Measurements from ENCODE around the gene ZIC4.

The ZIC4 gene

GRCh38 chr3:147406028-147406931 lies at the start of gene ZIC4:
Gene ZIC4, minus strand, starts transcription at chr3:147406543. Its CDS starts 3,746 bp downstream, at chr3:147402797.
- DNase-seq, result no peak

GRCh38 chr3:147449669-147450068 lies 43.3 kb upstream of the ZIC4 start:
- DNase-seq, result no peak

- DNase-seq, result no peak
Observed at GRCh38 chr3:147447224-147447623, 40.9 kb upstream of the ZIC4 start.

- no peak for DNase-seq
Observed at GRCh38 chr3:147431751-147432150, 25.4 kb upstream of the ZIC4 start.

- no peak for DNase-seq
Observed at GRCh38 chr3:147428754-147429153, 22.4 kb upstream of the ZIC4 start.

GRCh38 chr3:147428326-147428725 lies 22.0 kb upstream of the ZIC4 start:
- DNase-seq, result no peak

- DNase-seq, result no peak
Observed at GRCh38 chr3:147427746-147428145, 21.4 kb upstream of the ZIC4 start.

DNA sequence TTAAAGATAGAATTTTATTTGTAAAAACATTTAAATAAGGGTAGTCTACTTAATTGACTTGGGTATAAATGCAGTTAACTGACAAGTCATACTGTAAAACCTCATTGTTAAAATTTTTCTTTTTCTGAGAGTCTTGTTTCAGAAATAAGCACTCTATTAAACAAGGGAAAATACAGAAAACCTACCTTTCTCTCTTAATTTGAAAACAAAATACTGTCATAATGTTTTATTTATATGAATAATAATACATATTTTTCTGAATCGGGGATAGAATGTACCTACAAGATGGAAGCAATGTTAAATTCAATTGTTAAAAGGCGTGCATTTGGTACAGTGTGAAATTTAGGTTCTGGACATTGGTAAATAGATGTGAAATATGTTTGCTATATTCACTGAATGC lies 20.6 kb upstream of the ZIC4 start:
- DNase-seq, result no peak

DNA sequence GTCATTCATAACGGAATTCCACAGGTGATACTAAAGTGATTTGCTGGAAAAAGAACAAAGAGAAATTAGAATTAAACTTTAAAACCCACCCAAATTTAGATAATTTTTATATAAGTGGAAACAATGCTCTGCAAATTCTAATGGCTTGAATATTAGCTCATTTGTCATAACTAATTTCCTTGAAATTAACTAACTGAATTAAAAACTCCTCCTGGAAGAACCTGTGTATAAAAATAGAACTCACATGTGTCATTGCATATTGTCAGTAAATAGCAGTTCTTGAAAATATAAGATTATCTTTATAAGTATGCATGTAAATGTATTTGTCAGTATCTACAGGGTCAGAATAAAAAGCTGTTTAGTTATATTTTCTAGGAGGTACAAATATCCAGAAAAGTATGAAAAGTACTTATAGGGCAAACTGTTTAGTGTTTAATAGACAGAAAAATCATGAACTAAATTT lies 19.1 kb upstream of the ZIC4 start:
- DNase-seq, result no peak

DNA sequence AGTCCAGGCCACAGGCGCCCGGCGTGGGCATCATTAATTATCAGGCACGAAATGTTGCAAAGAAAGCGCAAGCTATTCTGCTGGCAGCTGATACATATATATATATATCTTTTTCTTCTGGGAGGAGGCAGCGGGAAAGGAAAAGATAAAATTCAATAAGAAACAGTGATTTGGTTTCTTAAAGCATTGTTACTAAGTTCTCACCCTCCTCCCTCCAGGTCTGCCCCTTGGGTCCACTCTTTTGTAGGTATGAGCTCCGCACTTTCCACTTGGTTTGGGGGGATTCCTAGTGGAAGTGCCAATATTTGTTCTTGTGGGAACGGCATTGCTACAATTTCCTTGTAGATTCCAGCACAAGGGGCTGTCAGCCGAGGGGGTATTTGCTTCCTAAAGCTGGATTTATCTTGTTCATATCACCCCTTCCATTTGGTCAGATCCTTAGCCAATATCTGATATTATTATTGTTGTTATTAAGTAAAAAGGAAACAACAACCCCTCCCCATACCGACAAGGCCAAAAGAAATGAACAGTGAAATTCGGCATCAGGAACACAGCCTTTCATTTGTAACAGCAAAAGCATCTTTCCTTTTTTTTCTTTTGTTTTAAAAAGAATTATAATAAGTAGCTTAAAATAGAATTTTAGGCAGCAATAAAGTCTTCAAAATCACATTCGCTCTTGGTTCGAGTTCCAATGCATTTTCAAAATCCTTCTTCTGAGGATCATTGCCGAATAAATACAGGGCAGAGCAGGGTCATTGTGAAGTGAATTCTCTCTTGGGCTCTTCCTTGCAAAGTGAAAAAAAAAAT lies 18.4 kb upstream of the ZIC4 start:
- DNase-seq, result no peak

DNA sequence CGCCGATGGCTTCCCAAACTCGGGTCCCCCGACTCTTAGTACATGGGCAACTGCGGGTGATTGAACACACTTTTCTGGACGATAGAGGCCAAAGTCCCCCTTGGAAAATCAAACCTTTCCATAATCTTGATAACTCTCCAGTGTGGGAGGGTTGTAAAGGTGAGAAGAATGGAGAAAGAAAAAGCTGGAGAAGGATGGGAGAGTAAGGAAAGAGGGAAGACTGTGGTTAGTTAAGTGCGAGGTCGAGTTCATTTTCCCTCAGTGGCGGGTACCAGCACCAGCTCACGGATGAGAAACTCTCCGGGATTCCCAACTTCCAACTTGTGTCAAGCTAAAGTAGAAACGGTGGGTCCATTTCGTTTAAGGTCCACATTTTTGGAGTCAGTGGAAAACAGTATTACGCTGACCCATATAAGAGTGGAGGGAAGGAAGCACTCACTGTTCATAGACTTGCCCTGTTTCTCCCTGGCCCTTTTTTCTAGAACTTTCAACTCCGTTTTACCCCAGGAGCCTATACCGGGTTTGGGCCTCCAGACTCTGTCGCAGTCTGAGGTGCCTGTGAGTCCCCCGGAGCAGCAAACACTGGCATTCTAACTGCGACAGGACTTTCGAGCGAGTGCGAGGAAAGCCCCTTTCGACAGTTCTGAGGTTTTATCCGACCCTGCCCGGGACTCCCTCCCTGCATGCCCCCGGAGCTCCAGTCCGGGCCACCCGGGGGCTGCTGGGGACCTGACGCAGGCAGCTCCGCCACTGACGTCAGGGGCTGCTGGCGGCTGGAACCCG lies 17.6 kb upstream of the ZIC4 start:
- DNase-seq, result no peak

GRCh38 chr3:147423537-147423797 lies 17.1 kb upstream of the ZIC4 start:
- no peak for DNase-seq

DNA sequence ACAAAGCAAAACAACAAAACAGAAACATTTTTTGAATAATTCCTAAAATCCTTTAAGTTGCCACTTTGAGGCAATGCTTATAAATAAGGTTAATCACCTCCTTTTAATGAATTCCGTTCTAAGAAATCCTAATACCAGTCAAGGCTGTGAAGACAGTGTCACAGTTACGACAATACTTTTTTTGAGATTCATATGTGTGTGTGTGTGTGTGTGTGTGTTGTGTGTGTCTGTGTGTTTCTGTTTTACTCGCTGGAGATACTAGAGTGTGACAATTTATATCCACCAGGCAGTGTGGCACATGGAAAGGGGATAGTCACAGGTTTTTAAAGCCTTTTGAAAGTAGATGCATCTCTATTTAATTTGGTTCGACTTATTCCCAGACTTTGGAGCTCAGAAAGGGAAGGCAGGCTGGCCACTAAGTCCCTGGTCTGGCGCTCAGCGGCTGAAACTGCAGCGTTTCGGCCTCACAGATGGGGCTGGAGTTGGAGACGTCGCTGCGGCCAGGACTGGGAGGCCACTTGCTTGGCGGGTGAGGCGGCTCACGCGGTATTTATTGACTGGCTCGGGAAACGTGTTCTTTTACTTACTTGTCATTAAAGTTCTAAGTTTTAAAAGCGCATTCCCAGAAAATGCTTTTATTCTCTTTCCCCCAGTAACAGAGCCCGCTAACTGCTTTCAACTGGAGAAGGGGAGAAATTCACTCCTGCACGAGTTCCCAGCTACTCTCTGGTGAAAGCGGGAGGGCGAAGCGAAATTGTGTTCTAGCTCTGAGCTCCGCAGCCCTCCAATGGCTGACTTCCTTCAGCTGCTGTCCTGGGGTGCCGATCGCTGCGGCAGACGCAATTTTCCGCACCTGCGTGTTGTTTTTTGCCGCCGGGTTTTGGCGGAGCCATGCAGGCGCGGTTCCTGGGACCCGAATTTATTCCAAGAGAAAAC lies 16.5 kb upstream of the ZIC4 start:
- DNase-seq, result no peak

DNA sequence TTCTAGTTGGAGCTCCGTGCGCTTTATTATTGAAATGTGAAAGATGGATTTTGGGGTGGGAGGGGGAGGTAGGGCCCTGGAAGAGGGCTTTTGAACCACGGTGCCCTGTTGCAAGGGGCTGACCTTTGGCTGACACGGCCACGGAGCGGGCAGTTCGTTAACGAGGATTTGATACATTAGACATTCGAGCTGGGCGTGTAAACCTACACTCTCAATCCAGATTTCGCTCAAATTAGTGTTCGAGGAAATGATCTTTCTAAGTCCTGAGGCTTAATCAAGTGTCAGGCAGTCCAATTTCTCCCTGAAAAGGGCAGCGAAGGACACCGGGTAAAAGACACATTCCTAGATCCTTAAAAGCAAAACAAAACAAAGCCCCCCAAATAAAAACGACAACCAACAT lies 15.9 kb upstream of the ZIC4 start:
- DNase-seq, result no peak

DNA sequence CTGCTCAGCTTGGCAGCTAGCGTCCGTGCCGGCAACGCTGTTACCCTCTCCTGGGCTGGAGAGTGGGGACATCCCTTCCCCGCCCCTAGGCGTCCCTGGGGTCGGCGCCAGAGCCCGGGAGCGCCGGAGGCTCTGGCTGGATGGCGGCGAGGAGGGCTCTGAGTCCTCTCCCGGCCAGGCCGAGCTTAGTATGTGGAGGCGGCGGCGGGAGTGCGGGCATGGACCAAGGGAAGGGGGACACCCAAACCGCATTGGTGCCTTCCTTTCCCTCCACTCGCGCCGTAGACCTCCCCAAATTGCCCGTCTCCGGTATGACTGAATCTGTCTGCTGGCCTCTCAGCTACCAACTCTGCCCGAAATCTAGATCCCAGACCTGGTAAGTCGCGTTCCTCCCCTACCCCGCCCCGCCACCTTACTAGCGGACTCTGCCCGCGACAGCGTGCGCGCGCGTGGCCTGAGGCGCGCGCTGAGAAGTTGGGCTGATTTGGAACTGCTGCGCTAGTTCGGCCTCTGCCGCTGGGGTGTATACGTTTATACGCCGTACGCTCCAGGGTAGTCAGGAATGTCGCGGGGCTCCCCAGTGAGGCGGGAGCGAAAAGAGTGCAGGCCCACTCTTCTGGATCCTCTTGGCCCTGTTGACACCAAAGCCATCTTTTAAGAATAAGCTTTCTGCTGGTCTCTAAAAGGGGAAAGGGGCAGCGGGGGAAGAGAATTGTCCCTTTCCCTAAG lies 15.0 kb upstream of the ZIC4 start:
- DNase-seq, result no peak

DNA sequence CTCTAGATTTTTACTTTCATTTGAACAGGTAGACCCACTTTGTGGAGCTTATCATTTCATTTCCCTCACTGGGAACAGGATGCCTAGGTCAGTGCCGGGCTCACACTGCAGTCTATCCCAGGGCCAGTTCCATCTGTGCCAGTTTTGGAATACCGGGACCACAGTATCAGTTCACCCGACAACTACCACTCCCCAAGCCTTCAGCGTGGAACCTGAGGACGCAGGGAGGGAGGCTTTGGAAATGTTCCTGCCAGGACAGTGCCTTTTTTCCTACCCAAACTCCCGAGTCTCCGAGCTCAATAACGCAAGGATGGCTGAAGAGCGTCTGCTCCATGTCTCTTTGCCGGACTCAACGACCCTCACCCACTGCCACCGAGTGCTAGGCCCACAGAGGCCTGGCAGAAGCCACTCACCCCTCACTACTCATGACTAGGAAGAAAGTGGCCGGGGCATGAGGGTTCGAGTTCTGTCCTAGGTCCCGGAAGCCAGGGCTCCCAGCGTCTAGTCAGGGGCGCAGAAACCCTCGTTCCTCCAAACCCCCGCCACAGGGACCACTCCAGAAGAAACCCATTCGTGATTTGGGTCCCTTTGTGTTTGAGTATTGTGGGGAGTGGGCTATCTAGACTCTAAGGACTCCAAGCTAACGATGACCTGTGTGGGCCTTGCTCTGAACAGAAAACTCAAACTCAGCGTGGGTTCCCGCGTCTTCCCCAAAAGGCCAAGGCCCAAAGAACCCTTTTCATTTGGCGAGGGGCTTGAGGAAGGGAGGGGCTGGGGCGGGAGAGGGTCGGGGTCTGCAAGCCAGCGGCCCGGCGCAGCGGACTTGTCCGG lies 14.2 kb upstream of the ZIC4 start:
- DNase-seq, result no peak

DNA sequence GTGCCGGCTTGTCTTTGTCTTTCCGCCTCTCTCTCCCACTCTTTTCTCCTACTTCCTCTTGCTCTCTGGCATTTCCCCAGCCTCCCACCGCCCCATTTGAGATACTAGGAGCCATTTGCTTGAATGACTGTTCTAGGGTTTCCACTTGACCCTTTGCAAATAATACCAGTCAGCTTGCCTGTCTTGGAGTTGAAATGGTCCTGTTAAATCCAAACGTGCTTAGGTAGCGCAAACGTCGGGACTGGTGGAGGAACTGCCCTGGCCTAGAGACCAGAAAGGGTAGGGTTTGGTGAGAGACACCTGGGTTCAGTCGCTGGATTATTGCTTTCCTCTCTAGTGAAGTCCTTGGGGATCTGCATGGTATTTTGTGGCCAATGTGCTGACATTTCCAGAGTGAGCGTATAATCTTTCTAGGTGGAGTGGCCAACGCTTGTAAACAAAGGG lies 13.5 kb upstream of the ZIC4 start:
- DNase-seq, result no peak

- DNase-seq, result no peak
Observed at GRCh38 chr3:147418808-147419701, 12.7 kb upstream of the ZIC4 start.

- DNase-seq, result no peak
Observed at GRCh38 chr3:147418371-147418781, 12.0 kb upstream of the ZIC4 start.
